IMR-90 (cell line): ENCODE data around the gene ZNHIT2. TPM values are rescaled to one million over a fixed set of nuclear protein-coding genes. Genes with fewer than 3 reads are reported as not detected.

Experiments used
- ATAC-seq: fragments of 200-7000 bp; cut with Tn5 transposase; 2 replicates; pipeline ENCODE4 v1.9.1; 2020; ENCODE audit warnings: low read depth, mild to moderate bottlenecking, moderate library complexity
- BruUV-seq: library from RNA; stranded (reverse); fragments of 400-500 nt; replicated peaks from 2 replicates; lab custom pipeline; 2021; lab: Mats Ljungman, UMichigan
- CTCF ChIA-PET: fragments of 300-600 bp; formaldehyde crosslinking; extraction: SDS; loops from one replicate; lab custom pipeline; 2021; ENCODE audit warnings: antibody characterized with exemption; lab: Yijun Ruan, JAX
- POLR2A ChIA-PET: fragments of 300-600 bp; sonication (Branson Sonifier 250); formaldehyde crosslinking; loops from one replicate; lab custom pipeline; 2022; ENCODE audit warnings: antibody characterized with exemption; ENCODE audit not compliant: unreplicated experiment; lab: Charles Lee
- DNase-seq: peaks from one replicate; pipeline ENCODE4 v3.0.0; 2013
- H2AFZ ChIP-seq: replicated peaks from 2 replicates; pipeline ENCODE3; 2013; ENCODE audit warnings: low read length, mild to moderate bottlenecking; ENCODE audit not compliant: poor library complexity
- H2AK5ac ChIP-seq: 2 replicates; pipeline ENCODE4 v1.6.1; 2013; ENCODE audit warnings: low read depth, low read length, inconsistent platforms
- H2AK9ac ChIP-seq: replicated peaks from 2 replicates; pipeline ENCODE3; 2013; ENCODE audit warnings: mild to moderate bottlenecking, low read depth, low read length, moderate library complexity; ENCODE audit not compliant: poor library complexity
- H2BK120ac ChIP-seq: 2 replicates; pipeline ENCODE4 v1.6.1; 2013; ENCODE audit warnings: low read depth, low read length, inconsistent platforms
- H2BK15ac ChIP-seq: 3 replicates; pipeline ENCODE4 v1.6.1; 2013; ENCODE audit warnings: low read depth, low read length, inconsistent platforms
- H2BK20ac ChIP-seq: 2 replicates; pipeline ENCODE4 v1.6.1; 2013; ENCODE audit warnings: low read depth, mild to moderate bottlenecking, inconsistent platforms, low read length, moderate library complexity
- H2BK5ac ChIP-seq: 2 replicates; pipeline ENCODE4 v1.6.1; 2013; ENCODE audit warnings: mild to moderate bottlenecking, low read depth, low read length, inconsistent platforms; ENCODE audit not compliant: poor library complexity, severe bottlenecking
- H3K14ac ChIP-seq: replicated peaks from 2 replicates; pipeline ENCODE4 v1.6.1; 2013; ENCODE audit warnings: low read depth, low read length, inconsistent platforms
- H3K18ac ChIP-seq: 2 replicates; pipeline ENCODE4 v1.6.1; 2013; ENCODE audit warnings: low read depth, low read length, control low read depth
- H3K23ac ChIP-seq: 2 replicates; pipeline ENCODE4 v1.6.1; 2013; ENCODE audit warnings: low read depth, low read length, inconsistent platforms
- H3K27ac ChIP-seq: 2 replicates; pipeline ENCODE4 v1.5.1; 2013; ENCODE audit warnings: mild to moderate bottlenecking, control low read depth, low read length; ENCODE audit not compliant: insufficient read depth
- H3K27me3 ChIP-seq: 2 replicates; pipeline ENCODE4 v1.6.1; 2013; ENCODE audit warnings: low read length; ENCODE audit not compliant: control insufficient read depth, insufficient read depth
- H3K36me3 ChIP-seq: 2 replicates; pipeline ENCODE4 v1.6.1; 2013; ENCODE audit warnings: low read length, mixed read lengths; ENCODE audit not compliant: control insufficient read depth, insufficient read depth
- H3K4ac ChIP-seq: 2 replicates; pipeline ENCODE4 v1.6.1; 2013; ENCODE audit warnings: low read depth, low read length, inconsistent platforms
- H3K4me1 ChIP-seq: 2 replicates; pipeline ENCODE4 v1.6.1; 2013; ENCODE audit warnings: low read length, mixed read lengths; ENCODE audit not compliant: control insufficient read depth, insufficient read depth
- H3K4me2 ChIP-seq: 2 replicates; pipeline ENCODE4 v1.6.1; 2013; ENCODE audit warnings: low read depth, mild to moderate bottlenecking, control low read depth, low read length, moderate library complexity
- H3K4me3 ChIP-seq: 2 replicates; pipeline ENCODE4 v1.5.1; 2013; ENCODE audit warnings: low read depth, mild to moderate bottlenecking, control low read depth, low read length, moderate library complexity; ENCODE audit not compliant: insufficient read depth
- H3K56ac ChIP-seq: 2 replicates; pipeline ENCODE4 v1.6.1; 2013; ENCODE audit warnings: low read length, inconsistent platforms; ENCODE audit not compliant: insufficient read depth; ENCODE audit errors: extremely low read depth
- H3K79me1 ChIP-seq, 2 experiments: 2 replicates each; pipeline ENCODE4 v1.6.1; 2013; ENCODE audit warnings: low read length in 2 of 2, inconsistent platforms in 1 of 2, low read depth in 1 of 2
- H3K9ac ChIP-seq: 2 replicates; pipeline ENCODE4 v1.6.1; 2013; ENCODE audit warnings: low read depth, low read length, control low read depth
- H3K9me1 ChIP-seq: 2 replicates; pipeline ENCODE4 v1.6.1; 2013; ENCODE audit warnings: low read length, inconsistent platforms; ENCODE audit not compliant: insufficient read depth
- H3K9me3 ChIP-seq: 2 replicates; pipeline ENCODE4 v1.6.1; 2013; ENCODE audit warnings: low read length; ENCODE audit not compliant: control insufficient read depth, insufficient read depth
- H4K20me1 ChIP-seq: 2 replicates; pipeline ENCODE4 v1.6.1; 2013; ENCODE audit warnings: low read length, inconsistent platforms; ENCODE audit not compliant: insufficient read depth
- H4K5ac ChIP-seq: 2 replicates; pipeline ENCODE4 v1.6.1; 2013; ENCODE audit warnings: mild to moderate bottlenecking, low read depth, low read length, control low read depth
- H4K8ac ChIP-seq, 2 experiments: 2 replicates each; pipeline ENCODE4 v1.6.1; 2013; ENCODE audit warnings: low read depth in 2 of 2, low read length in 2 of 2, control low read depth in 1 of 2, inconsistent platforms in 1 of 2
- H4K91ac ChIP-seq: 2 replicates; pipeline ENCODE4 v1.6.1; 2013; ENCODE audit warnings: low read depth, low read length, inconsistent platforms; ENCODE audit not compliant: insufficient read depth
- BHLHE40 ChIP-seq: fragments of 150-350 bp; IDR thresholded peaks from 2 replicates; pipeline ENCODE4 v1.6.1; 2016; ENCODE audit warnings: mild to moderate bottlenecking, low read depth, low read length
- CEBPB ChIP-seq: IDR thresholded peaks from 2 replicates; pipeline ENCODE4 v1.6.1; 2012; ENCODE audit warnings: low read depth, low read length, improper control_type of control experiment
- CHD1 ChIP-seq: IDR thresholded peaks from 2 replicates; pipeline ENCODE4 v1.6.1; 2012; ENCODE audit warnings: low read depth, low read length, improper control_type of control experiment
- CTCF ChIP-seq: conservative IDR thresholded peaks from 2 replicates; pipeline ENCODE4 v1.5.1; 2012; ENCODE audit warnings: mild to moderate bottlenecking, low read depth, low read length, improper control_type of control experiment
- ELK1 ChIP-seq: fragments of 150-350 bp; IDR thresholded peaks from 2 replicates; pipeline ENCODE4 v1.6.1; 2016; ENCODE audit warnings: low read depth, mild to moderate bottlenecking, low read length, moderate library complexity, borderline replicate concordance
- FOS ChIP-seq: fragments of 150-350 bp; IDR thresholded peaks from 2 replicates; pipeline ENCODE4 v1.6.1; 2016; ENCODE audit warnings: low read depth, low read length
- MAFK ChIP-seq: IDR thresholded peaks from 2 replicates; pipeline ENCODE4 v1.6.1; 2012; ENCODE audit warnings: low read depth, low read length, improper control_type of control experiment
- MXI1 ChIP-seq: IDR thresholded peaks from 2 replicates; pipeline ENCODE4 v1.6.1; 2012; ENCODE audit warnings: low read depth, mild to moderate bottlenecking, low read length, moderate library complexity, borderline replicate concordance
- NFE2L2 ChIP-seq: fragments of 150-350 bp; IDR thresholded peaks from 2 replicates; pipeline ENCODE4 v1.6.1; 2016; ENCODE audit warnings: low read depth, mild to moderate bottlenecking, low read length
- RAD21 ChIP-seq: IDR thresholded peaks from 2 replicates; pipeline ENCODE4 v1.6.1; 2012; ENCODE audit warnings: low read length, improper control_type of control experiment
- RCOR1 ChIP-seq: IDR thresholded peaks from 2 replicates; pipeline ENCODE4 v1.6.1; 2012; ENCODE audit warnings: mild to moderate bottlenecking, low read length, improper control_type of control experiment; ENCODE audit not compliant: insufficient replicate concordance
- SMC3 ChIP-seq: fragments of 150-350 bp; IDR thresholded peaks from 2 replicates; pipeline ENCODE4 v1.6.1; 2016; ENCODE audit warnings: low read depth, mild to moderate bottlenecking, antibody characterized with exemption, low read length, moderate library complexity
- USF2 ChIP-seq: fragments of 150-350 bp; IDR thresholded peaks from 2 replicates; pipeline ENCODE4 v1.6.1; 2017; ENCODE audit warnings: mild to moderate bottlenecking, antibody characterized with exemption, low read length, low read depth
- WGBS, 2 experiments: methylation state at CpG; one replicate each; pipeline versions ENCODE4 v1.1.5 to v1.1.7; 2013; ENCODE audit warnings: missing lambda C conversion rate in 2 of 2; ENCODE audit not compliant: insufficient read length in 1 of 2; ENCODE audit errors: extremely low coverage in 2 of 2; 5-methylcytosine and 5-hydroxymethylcytosine counted together
- dilution Hi-C: fragments of 300-500 bp; cut with HindIII; formaldehyde crosslinking; loops from one replicate; pipeline ENCODE4 v1.14.3; 2018; ENCODE audit warnings: low sequenced_read_pairs; ENCODE audit not compliant: unreplicated experiment
- in situ Hi-C: fragments of 300-500 bp; cut with MboI; formaldehyde crosslinking; loops from 3 replicates; pipeline ENCODE4 v1.14.3; 2019; ENCODE audit warnings: low sequenced_read_pairs, inconsistent platforms, mixed read lengths
- intact Hi-C: fragments of 100-400 bp; cut with micrococcal nuclease; formaldehyde crosslinking; loops from 2 replicates; pipeline ENCODE4 v1.10.0; 2022
- polyA plus RNA-seq, 3 experiments: library from polyadenylated mRNA; depleted of rRNA; stranded (reverse); fragments of >200 nt; gene quantifications; 2 replicates each; pipeline ENCODE4 v1.2.3, GENCODE V29; 2012; ENCODE audit warnings: low replicate concordance in 1 of 3
- total RNA-seq: library from RNA; depleted of rRNA; stranded (reverse); fragments of >200 nt; gene quantifications from 2 replicates; pipeline ENCODE4 v1.2.3, GENCODE V29; 2012

ZNHIT2 gene
- total and polyA plus RNA-seq, 2 of the 4 experiments (the other 2 are of a cell fraction), result 3.9 to 5.9 TPM

- no CpG with 5 or more reads among the region's 8 CpGs for WGBS, 2 experiments
- no peak overlapping the region for H2AFZ ChIP-seq
- H3K4me2 ChIP-seq, result peak overlapping the region; percentile 32; the same call in 1 of the 2 replicates
These were observed 20.6 kb downstream of the ZNHIT2 start for GRCh38 chr11:65096926-65097325.

More at GRCh38 chr11:65096926-65097325, 20.6 kb downstream of the ZNHIT2 start:
- Histone ChIP-seq H2BK120ac (no peak overlapping the region), H4K20me1 (peaks cover 3% of the 10 kb centered on the region; the same call in 1 of the 2 replicates), H3K79me1 (peaks cover 10 to 29% of the 10 kb centered on the region in 2 experiments), H4K91ac (no peak overlapping the region), H3K27ac (no peak overlapping the region), H3K4me3 (peak overlapping the region; percentile 41), H3K36me3 (0 out of 2 replicates have a peak, but pooled peaks cover 2% of the 10 kb centered on the region), H2AK9ac (no peak overlapping the region), H2BK15ac (no peak overlapping the region), H3K4me1 (no peaks in the 10 kb centered on the region), H2AK5ac (no peak overlapping the region), H3K23ac (no peak overlapping the region), H3K27me3 (no peaks in the 10 kb centered on the region), H2BK5ac (no peak overlapping the region), H4K8ac (no peak overlapping the region; a peak in 1 of 4 replicates), H3K18ac (no peak overlapping the region), H3K56ac (no peak overlapping the region), H3K9me3 (no peaks in the 10 kb centered on the region), H3K9ac (no peak overlapping the region), H3K9me1 (peaks cover 7% of the 10 kb centered on the region; the same call in 1 of the 2 replicates), H4K5ac (no peak overlapping the region), H3K14ac (no peak overlapping the region), H2BK20ac (no peak overlapping the region), H3K4ac (no peak overlapping the region)
- DNase-seq, result no peak
- ChIA-PET CTCF (interaction anchor here (3.9 kb wide), 1 partner anchor 15 kb away, joined by 15 read pairs; the partner anchor contains the start of gene TM7SF2), POLR2A (interaction anchor here (0.8 kb wide), 1 partner anchor 11 kb away, joined by 4 read pairs; no protein-coding TSS in a partner anchor)
- in situ Hi-C loops (no loop called here), intact Hi-C loops (loop anchor here (1.0 to 5.0 kb wide), 2 partner anchors 13 to 180 kb away; partner anchors contain the start of genes ATG2A, CDCA5 and ZFPL1), dilution Hi-C loops (no loop called here)
- BruUV-seq, result no TSS peak
- no peak for TF ChIP-seq MXI1
- TF ChIP-seq CHD1, result no peak
- TF ChIP-seq BHLHE40, result no peak
- TF ChIP-seq SMC3, result no peak
- no peak for TF ChIP-seq CTCF
- no peak for TF ChIP-seq FOS
- no peak for TF ChIP-seq NFE2L2
- TF ChIP-seq MAFK, result no peak
- TF ChIP-seq CEBPB, result no peak
- TF ChIP-seq RAD21, result no peak
- TF ChIP-seq USF2, result no peak
- no peak for TF ChIP-seq RCOR1
- no peak for TF ChIP-seq ELK1
- no peak for ATAC-seq
